ENCODE measurements around the gene GABRQ.
"Not testable (repeated sequence)": the region's sequence is repeated elsewhere in the genome, so short reads cannot be mapped to it uniquely, and the experiment has no call there.

The GABRQ gene

DNA sequence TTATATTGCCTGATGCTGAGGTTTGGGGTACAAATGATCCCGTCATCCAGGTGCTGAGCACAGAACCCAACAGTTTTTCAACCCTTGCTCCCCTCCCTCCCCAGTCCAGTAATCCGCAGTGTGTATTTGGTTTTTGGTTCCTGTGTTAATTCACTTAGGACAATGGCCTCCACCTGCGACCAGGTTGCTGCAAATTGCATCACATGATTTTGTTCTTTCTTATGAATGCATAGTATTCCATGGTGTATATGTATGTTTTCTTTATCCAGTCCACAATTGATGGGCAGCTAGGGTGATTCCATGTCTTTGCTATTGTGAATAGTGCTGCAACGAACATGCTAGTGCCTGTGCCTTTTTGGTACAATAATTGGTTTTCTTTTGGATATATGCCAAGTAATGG is 25.4 kb downstream of the GABRQ start:
- TF ChIP-seq NFIC (IDR thresholded peaks at IDR 0.05) (no peak), TCF12 (IDR thresholded peaks at IDR 0.05; ENCODE audit: low read depth) (no peak), TAF1 (IDR thresholded peaks at IDR 0.05; ENCODE audit: low read depth) (no peak), EGR1 (IDR thresholded peaks at IDR 0.05) (no peak), CREB1 (IDR thresholded peaks at IDR 0.05; ENCODE audit: low read depth) (no peak), RAD21 (IDR thresholded peaks at IDR 0.05; ENCODE audit: low read depth) (no peak), TEAD4 (IDR thresholded peaks at IDR 0.05) (no peak), EP300 (IDR thresholded peaks at IDR 0.05; ENCODE audit: borderline replicate concordance) (no peak), FOXM1 (IDR thresholded peaks at IDR 0.05; ENCODE audit: borderline replicate concordance, low read depth) (no peak), ZBTB7A (IDR thresholded peaks at IDR 0.05; ENCODE audit: low read depth) (no peak), CEBPB (IDR thresholded peaks at IDR 0.05) (no peak)
- TF ChIP-seq, protein P1, sequence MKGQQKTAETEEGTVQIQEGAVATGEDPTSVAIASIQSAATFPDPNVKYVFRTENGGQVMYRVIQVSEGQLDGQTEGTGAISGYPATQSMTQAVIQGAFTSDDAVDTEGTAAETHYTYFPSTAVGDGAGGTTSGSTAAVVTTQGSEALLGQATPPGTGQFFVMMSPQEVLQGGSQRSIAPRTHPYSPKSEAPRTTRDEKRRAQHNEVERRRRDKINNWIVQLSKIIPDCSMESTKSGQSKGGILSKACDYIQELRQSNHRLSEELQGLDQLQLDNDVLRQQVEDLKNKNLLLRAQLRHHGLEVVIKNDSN (IDR thresholded peaks at IDR 0.05), result no peak

- TF ChIP-seq NFIC (IDR thresholded peaks at IDR 0.05) (no peak), CREB1 (IDR thresholded peaks at IDR 0.05; ENCODE audit: low read depth) (no peak), ZBTB7A (IDR thresholded peaks at IDR 0.05; ENCODE audit: low read depth) (no peak), MAX (IDR thresholded peaks at IDR 0.05) (no peak), TCF12 (IDR thresholded peaks at IDR 0.05; ENCODE audit: low read depth) (no peak), RAD21 (IDR thresholded peaks at IDR 0.05; ENCODE audit: low read depth) (no peak), EGR1 (IDR thresholded peaks at IDR 0.05) (no peak)
Observed at GRCh38 chrX:152674135-152674534, 36.4 kb downstream of the GABRQ start.

- TF ChIP-seq TCF12 (IDR thresholded peaks at IDR 0.05; ENCODE audit: low read depth); CEBPB (IDR thresholded peaks at IDR 0.05): not testable (repeated sequence)
- TF ChIP-seq, protein P2, sequence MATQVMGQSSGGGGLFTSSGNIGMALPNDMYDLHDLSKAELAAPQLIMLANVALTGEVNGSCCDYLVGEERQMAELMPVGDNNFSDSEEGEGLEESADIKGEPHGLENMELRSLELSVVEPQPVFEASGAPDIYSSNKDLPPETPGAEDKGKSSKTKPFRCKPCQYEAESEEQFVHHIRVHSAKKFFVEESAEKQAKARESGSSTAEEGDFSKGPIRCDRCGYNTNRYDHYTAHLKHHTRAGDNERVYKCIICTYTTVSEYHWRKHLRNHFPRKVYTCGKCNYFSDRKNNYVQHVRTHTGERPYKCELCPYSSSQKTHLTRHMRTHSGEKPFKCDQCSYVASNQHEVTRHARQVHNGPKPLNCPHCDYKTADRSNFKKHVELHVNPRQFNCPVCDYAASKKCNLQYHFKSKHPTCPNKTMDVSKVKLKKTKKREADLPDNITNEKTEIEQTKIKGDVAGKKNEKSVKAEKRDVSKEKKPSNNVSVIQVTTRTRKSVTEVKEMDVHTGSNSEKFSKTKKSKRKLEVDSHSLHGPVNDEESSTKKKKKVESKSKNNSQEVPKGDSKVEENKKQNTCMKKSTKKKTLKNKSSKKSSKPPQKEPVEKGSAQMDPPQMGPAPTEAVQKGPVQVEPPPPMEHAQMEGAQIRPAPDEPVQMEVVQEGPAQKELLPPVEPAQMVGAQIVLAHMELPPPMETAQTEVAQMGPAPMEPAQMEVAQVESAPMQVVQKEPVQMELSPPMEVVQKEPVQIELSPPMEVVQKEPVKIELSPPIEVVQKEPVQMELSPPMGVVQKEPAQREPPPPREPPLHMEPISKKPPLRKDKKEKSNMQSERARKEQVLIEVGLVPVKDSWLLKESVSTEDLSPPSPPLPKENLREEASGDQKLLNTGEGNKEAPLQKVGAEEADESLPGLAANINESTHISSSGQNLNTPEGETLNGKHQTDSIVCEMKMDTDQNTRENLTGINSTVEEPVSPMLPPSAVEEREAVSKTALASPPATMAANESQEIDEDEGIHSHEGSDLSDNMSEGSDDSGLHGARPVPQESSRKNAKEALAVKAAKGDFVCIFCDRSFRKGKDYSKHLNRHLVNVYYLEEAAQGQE (IDR thresholded peaks at IDR 0.05; ENCODE audit: low read depth), result not testable (repeated sequence)
Observed at GRCh38 chrX:152697952-152698931, 60.5 kb downstream of the GABRQ start, which contains the start of gene MAGEA3. TSS of gene MAGEA3 (plus strand) at chrX:152698794. CDS start at chrX:152700833, 2,039 bp downstream.

Measured in Ishikawa (cell line).